Measurements from ENCODE around the gene CASKIN2.
A peak's percentile ranks its signal among the peaks of the same experiment; 100 is the strongest.
"Not testable (repeated sequence)": the region's sequence is repeated elsewhere in the genome, so short reads cannot be mapped to it uniquely, and the experiment has no call there.

CASKIN2 gene

GRCh38 chr17:75472119-75472518, 43.2 kb downstream of the CASKIN2 start:
- no peak for DNase-seq (ENCODE audit: low read depth)

DNA sequence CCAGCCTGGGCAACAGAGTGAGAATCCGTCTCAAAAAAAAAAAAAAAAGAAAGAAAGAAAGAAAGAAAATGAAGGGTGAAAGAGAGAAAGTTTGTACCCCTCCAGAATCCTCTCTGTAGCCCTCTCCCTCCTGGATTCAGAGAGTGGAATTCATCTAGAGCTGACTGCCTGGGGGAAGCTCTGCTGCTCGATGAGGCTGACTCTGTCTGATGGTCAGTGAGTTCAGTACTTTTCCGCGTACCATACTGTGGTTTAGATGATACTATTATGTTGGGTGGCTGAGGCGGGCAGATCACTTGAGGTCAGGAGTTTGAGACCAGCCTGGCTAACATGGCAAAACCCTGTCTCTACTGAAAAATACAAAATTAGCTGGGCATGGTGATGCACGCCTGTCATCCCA, 44.1 kb downstream of the CASKIN2 start:
- DNase-seq (ENCODE audit: low read depth), result no peak

DNA sequence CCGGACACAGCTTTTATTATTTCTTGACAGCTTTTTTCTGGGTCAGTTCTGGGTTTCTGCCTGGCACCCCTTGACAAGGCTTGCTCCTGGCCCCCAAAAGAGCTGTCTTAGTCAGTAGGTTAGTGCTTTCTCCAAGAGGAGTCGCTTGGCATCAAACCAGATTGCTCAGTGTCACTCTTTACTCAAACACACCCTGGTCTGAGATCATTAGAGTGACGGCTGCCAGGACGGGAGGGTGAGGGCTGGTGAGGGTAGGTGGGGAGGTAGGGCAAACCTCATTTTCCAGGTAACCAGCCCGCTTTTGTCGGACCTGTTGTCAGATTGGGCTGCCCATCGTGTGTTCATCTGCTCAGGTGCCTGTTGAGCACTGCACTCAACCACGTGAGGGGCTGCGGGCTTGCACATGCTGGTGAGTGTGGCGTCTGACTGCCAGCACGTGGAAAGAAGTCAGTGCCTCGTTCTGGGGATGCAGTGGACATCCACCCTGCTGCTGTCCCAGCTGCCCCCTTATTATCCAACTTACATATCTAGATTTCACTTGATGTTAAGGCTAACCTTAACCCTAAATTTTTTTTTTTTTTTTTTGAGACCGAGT, 46.5 kb downstream of the CASKIN2 start:
- DNase-seq (ENCODE audit: low read depth), result no peak

- no peak for DNase-seq (ENCODE audit: low read depth)
These were observed 47.0 kb downstream of the CASKIN2 start for GRCh38 chr17:75468291-75468754.

- no peak for DNase-seq (ENCODE audit: low read depth)
These were observed 50.3 kb downstream of the CASKIN2 start for GRCh38 chr17:75465039-75465438.

GRCh38 chr17:75463603-75464002, 51.7 kb downstream of the CASKIN2 start:
- no peak for DNase-seq (ENCODE audit: low read depth)

- no peak for DNase-seq (ENCODE audit: low read depth)
These were observed 55.0 kb downstream of the CASKIN2 start for GRCh38 chr17:75460295-75460694.

DNA sequence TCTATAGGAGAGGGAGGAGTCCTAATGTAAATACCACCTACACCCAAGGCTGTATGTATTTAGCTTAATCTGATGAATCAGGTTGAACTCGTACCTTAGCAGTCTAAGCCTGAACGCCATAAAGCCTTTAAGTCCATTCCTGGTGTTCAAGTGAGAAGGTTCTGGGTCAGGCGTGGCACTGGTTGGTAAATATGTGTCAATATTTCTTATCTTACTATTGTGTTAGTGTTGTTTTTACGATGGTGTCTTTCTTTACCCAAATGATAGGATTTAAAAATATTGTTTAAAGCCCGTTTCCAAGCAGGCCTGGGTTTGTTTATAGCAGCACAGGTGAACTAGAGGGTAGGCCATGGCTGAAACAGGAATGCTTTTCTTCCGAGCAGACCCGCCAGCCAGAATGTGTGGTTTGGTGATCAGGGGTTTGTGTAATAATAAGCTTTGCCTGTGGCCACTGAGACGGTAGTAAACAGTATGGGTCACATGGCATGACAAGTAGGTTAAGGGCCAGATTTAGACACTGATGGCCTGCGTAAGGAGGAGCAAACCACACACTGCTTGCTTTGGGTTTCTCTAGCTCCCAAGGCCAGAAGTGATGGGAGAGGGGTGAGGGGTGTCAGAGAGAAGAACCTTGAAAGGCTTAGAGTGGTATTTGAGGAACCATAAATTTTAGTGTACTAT, 55.6 kb downstream of the CASKIN2 start:
- no peak for DNase-seq (ENCODE audit: low read depth)

DNA sequence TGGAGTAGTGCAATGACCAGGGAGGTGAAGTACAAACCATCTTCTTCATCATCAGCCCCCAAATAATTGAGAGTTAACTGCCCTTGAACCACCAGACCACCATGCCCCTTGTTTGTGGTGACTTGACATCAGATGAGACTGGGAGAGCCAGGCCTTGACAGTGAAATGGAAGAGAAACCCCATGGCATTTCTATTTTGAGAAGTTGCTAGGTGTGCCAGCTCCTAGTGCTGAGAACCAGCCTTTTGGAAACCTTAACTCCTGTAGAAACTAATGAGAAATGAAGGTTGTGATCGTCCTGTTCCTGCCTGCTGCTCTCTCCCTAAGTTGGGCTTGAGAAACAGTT, 56.1 kb downstream of the CASKIN2 start:
- DNase-seq (ENCODE audit: low read depth), result no peak

DNA sequence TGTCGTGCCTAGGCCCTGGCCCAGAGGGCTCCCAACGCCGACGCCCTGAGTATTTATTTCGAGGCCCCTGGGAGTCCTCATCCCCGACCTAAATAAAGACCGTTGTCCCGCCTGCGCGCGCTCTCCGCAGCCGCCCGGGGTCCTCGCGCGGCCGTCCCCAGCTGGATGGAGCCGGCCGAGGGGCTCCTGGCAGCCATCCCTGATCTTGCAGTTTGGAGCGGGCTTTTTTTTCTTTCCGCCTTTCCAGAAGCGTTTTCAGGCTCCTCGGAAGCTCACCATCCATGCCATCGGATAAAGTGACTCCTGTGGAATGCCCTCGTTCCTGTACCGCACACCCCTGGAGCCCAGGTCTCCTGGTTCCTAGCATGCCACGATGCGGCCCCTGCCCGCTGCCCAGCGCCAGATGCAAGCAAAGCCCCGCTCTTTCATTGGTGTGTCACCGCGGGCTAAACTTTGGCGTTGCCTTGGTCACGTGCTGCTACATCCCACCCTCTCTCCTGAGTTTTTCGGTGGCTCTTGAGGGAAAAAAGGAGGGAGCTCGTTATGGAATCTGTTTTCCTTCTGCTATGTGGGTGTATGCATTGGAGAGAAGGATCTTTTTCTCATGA, 58.2 kb downstream of the CASKIN2 start:
- DNase-seq (ENCODE audit: low read depth), result peak; percentile 75

DNA sequence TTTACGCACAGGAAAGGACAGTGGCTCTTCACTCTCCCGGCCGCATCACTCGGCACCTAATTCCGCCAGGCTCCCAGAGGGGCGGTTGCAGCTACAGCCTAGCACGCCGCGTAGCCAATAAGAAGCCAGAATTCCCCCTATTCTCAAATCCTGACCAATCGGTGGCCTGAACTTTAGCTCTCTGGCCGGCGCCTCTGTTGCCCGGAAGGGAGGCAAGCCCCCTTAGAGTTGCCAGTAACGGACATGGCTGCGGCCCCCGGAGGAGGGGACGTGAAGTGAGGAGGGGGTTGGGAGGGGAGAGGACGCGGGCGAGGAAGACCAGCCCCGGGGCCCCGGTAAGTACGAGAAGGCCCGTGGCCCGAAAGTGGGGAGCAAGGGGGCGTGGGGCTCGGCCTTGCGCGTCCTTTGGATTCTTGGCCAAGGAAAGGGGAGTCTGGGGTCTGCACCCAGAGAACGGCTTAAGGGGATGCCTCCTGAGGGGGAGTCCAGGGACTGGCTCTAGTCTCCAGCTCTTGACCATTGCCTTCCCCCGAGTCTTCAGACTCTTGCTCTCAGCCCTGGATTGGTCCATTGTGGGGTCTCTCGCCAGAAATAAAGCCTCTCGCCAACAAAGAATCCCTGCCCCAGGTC, 58.8 kb downstream of the CASKIN2 start, which contains the start of gene TMEM94:
Gene TMEM94, plus strand, starts transcription at position 219 of the 630 bp plus-strand sequence. CDS start 15,271 bp downstream, outside the sequence.
- peak; percentile 100 for DNase-seq (ENCODE audit: low read depth)

GRCh38 chr17:75456039-75456416, 59.3 kb downstream of the CASKIN2 start:
- no peak for DNase-seq (ENCODE audit: low read depth)

GRCh38 chr17:75454672-75455071, 60.7 kb downstream of the CASKIN2 start:
- not testable (repeated sequence) for DNase-seq (ENCODE audit: low read depth)

GRCh38 chr17:75454193-75454592, 61.1 kb downstream of the CASKIN2 start:
- peak; percentile 24 for DNase-seq (ENCODE audit: low read depth)

GRCh38 chr17:75450270-75450669, 65.1 kb downstream of the CASKIN2 start:
- DNase-seq (ENCODE audit: low read depth), result no peak

Measured in ELR (cell line).